Hippocampal formation (tissue), 2 donors: ENCODE results near the gene BAK1.
"Not testable (repeated sequence)": the region's sequence is repeated elsewhere in the genome, so short reads cannot be mapped to it uniquely, and the experiment has no call there.

Source experiments
- DNase-seq, 2 donors: peaks; one replicate each; lab custom pipeline; 2025; lab: John Stamatoyannopoulos, UW

The BAK1 gene

DNA sequence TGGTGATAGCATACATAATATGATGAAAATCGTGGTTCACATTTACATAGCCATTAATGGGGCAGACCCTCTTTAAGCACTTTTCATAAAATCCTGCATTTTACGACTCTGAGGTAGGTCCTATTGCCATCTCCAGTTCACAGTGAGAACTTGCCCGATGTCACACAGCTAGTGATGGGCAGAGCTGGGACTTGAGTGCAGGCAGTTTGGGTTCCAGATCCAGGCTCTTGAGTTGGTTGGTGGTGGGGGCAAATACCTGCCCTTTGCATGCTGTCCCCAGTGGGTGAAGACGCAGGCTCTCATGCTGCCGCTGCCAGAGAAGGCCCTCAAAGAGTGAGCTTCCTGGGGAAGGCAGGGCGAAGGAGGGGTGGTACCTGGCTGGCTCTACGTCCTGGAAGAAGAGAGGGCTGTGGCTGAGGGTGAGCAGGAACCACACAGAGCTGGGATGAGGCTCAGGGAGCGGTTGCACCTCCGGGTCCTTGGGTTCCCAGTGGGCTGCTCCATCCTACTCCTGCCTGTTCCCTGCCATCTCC, 6.1 kb upstream of the BAK1 start:
- no peak for DNase-seq

DNA sequence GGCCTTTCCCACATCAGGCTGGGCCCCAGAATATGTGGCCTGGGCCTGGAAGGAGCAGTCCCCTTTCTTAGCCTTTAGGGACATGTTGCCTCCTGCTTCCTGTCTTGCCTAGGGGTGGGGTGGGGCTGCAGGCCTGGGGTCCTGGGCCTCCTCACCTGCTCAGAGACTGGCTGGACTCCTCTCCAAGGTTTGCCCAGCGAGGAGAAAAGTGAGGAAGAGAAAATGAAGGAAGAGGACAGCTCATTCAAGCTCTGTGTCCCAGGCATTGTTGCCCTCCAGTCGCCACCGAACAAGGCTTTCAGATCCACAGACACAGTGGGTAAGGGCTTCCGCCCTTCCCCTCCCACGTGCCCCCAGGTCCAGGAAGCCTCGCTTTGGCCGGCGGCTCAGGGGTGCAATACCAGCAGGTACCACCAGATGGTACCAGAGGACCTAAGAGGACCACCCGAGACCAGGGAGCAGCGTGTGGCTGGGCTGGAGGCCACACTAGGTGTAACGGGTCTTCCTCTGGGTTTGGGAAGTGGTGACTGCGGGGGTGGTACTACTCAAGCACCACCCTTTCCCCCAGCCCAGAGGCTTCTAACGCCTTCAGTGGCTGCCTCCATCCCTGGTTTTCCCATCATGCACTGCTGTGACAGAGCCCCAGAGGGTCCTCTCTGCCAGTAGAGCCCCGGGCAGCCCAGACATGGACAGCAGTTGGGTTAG, 5.5 kb upstream of the BAK1 start:
- peak; percentile 22 to 35 for DNase-seq

DNA sequence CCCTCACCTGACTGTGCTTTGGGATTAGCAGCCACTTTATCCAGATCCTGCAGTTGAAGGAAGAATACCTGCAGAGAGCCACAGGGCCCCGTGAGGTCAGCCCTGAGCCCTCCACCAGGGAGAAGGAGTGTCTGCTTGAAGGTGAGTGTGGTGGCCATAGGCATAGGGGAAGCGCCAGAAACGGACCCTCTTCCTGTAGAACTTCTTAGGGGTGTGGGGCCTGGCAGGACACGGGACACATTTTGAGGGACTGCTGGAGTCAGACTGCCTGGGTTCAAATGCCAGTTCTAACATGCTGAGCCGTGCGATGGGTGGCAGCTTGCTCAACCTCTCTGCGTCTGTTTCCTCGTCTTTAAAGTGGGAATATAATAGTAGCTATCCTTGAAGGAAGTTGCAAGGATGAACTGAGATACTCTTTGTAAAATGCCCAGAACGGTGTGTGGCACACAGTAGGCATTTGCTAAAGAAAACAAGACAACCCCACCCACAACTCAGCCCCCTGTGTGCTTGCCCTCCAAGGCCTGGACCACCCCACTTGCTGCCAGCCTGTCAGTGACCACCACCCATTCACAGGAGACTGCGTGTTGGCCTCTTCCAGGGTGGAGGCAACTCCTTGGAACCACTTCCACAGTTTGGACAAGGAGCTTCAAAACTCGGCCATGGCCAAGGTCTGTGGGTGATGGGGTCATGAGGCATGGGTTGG, 4.8 kb upstream of the BAK1 start:
- no peak for DNase-seq

DNA sequence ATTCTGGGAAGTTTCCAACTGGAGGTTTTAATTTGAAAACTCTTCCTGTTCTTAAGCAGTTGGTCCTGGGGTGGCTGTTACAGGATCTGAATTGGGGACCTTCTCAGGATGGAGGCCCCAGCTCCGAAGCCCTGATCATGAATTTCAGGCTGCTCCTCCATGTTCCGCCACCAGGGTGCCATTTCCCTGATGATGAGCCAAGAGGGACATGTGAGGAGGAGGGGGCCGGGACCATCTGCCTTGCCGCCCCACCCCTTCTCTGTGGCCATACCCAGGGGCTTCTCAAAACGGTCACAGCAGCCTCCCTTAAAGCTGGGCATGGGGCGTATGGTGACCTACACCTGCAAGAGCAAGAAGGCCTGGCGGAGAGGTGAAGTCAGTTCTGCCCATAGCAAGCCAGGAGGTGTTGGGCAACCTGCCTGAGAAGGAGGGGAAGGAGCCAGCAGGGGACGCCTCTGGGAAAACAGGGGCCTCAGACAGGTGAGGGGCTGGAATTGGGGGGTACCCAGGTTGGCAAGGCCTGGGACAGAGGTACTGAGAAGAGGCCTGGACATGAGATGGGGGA, 3.6 kb upstream of the BAK1 start:
- DNase-seq, result no peak

DNA sequence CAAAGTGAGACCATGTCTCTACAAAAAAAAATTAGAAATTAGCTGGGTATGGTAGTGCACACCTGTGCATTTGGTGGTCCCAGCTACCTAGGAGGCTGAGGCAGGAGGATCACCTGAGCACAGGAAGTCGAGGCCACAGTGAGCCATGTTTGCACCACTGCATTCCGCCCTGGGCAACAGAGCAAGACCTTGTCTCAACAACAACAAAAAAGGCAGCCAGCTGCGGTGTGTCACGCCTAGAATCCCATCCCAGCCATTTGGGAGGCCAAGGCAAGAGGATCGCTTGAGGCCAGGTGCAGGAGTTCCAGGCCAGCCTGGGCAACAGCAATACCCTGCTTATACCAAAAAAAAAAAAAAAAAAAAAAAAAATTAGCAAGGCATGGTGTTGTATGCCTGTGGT, 1.1 kb upstream of the BAK1 start:
- no peak for DNase-seq

DNA sequence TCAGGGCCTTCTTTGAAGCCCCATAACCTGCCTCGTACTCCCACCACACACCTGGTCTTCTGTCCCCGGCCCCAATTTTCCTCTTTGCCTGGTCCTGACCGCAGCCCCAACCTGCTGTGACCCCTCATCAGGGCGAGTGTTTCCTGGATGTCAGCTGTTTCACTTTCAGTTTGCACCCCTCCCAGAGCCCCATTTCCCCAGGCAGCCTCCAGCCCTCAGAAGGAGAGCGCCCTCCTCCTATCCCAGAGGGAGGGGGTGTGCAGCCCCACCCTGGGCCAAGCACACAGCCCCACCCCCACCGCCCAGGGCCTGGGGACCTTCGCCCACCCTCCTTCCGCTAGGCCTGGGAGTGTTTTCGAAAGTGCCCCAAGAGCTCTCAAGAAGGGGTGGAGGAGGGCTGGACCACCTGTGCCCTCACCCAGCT, 1.5 kb downstream of the BAK1 start:
- no peak for DNase-seq

DNA sequence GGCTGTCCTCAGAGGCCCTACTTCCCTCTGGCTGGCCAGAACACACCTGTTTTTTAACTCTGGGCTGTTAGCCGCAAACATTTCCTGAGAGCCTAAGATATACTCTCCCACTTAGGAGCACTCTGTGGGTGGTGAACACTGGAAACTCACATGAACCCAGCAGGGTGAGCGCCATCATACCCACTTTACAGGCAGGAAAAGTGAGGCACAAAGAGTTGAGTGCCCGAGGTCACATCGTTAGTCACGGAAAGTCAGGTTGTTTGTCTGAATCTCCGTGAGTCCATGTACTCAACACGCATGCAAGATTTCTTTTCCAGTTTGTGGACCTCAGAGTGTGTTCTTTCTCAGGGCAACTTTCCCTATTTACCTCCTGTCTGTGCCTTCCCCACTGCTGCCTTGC, 1.9 kb downstream of the BAK1 start:
- no peak for DNase-seq

DNA sequence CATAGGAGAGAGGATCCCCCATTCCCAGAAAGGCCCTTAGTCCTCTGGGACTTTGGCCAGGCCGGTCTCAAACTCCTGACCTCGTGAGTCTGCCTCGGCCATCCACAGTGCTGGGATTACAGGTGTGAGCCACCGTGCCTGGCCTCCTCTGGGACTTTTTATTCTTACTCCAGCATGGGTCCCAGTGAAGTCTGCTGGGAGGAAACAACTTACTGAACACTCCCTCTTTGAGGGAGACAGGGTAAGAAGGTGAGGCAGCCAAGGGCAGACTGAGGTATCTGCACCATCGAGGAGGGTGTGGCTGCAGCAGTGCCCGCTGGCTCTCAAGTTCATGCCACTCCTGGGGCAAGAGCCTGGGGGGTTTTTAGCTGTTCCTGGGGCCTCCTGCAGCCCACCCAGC, 2.4 kb downstream of the BAK1 start:
- no peak for DNase-seq

DNA sequence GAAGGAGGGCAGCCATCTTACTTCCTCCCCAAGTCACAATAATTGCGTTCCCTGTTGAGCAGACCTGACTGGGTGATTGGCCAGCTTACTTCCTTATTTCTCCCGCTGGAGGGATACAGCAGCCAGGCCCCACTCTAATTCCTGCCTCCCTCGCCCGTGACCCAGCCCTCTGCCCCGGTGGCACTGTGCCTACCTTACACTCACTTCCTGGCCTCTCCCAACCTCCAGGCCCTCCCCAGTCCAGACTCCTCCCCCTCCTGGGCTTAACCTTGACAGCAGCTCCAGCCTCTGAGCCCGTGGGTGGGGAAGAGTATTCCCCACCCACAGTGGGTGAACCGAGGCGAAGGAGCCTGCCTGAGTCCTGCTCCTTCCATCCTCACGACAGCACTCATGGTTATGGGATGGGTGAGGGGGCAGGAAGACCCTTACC, 3.0 kb downstream of the BAK1 start:
- no peak for DNase-seq

DNA sequence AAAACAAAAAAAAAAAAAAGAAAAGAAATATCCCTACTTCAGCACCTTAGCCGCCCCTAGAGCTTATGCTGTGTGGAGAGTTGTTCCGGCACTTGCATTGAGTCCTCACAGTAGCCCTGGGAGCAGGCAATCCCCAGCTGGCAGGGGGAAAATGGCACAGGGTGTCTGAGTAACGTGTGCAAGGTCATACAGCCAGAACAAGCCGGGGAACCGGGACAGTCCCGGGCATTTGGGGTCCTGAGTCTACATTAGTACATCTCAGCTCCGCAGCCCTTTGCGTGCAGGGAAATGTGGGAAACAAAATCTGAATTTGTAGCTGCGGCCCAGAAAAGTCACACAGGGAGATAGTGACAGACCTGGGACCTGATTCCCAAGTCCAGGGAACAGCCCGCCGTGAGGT, 3.4 kb downstream of the BAK1 start:
- DNase-seq, result no peak

DNA sequence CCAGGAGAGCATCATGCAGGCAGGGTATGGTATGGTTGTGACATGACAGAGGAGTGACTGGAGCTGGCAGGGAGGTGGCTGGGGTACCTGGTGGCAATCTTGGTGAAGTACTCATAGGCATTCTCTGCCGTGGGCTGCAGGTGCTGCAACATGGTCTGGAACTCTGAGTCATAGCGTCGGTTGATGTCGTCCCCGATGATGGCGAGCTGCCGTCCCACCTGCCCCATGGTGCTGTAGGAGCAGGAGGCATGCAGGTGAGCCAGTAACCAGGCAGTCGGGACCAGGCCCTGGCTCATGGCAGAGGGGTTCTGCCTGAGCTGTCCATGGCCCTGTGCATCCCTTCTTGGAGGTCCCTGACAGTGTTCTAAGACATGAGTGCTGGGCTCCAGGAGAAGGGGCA, 4.9 kb downstream of the BAK1 start:
- DNase-seq, result no peak

DNA sequence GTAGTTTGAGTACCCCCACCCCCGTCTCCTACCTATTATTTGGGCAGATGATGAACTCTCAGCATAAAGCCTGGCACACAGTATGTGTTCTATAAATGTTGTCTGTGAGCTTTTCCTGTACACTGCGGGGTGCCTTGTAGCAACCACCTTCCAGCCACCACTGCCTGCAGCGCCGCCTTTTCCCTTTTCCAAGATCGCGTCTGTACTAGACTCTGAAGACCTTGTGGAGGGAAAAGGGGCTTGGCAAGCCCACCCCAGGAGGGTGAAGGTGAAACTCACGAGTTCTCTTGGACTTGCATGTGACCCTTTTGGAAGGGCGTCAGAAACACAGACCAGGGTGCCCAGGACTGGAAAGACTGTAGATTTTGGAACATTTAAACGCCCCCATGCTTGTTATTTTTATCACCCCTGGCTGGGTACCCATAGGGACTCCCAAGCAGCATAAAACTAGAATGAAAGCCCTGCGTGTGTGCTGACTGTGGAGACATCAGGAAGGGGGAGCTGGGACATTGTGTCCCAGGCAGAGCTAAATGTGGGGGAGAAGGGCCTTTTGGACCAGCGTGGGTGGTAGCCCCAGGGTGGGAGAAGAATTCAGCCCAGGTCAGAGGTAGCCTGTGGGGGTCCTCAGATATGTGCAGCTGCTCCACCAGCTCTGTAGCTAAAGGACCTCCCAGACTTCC, 8.3 kb downstream of the BAK1 start:
- DNase-seq, result no peak

DNA sequence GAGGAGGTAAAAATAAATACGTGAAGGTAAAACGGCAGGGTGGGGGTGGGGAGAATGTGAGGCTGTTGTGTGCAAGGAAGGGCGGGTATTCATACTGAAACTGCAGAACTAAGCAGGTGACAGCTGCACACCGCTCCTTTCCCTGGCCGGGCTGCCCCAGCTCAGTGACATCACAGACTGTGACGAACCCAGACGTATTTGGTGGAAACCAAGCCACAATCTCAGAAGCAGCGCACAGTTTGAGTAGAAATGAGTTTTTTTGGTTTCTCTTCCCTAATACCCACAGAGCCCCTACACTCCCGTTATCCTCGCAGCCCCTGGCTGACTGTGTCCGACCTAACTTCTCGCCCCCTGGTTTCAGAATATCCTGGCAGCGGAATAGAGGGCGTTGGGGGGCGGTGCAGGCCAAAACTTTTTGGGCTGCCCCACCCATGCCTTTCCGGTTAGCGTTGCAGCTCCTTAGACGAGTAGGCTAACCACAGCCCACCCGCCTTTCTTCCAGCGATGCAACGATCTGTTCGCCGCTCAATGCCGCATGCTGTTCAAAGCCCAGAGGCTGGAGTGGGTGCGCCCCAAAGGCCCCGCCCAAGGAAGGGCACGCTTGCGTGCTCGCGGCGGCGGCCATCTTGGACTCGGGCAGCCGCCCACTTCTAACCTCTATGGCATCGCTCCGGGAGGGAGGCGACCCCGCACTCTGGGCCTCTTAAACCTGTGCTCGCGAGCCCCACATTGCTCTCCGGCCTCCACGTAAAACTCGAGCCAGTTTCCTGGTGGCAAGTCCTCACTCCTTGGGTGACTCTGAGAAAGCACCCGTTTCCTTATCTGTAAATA, 9.1 kb downstream of the BAK1 start:
- DNase-seq, result peak; percentile 69 to 71

DNA sequence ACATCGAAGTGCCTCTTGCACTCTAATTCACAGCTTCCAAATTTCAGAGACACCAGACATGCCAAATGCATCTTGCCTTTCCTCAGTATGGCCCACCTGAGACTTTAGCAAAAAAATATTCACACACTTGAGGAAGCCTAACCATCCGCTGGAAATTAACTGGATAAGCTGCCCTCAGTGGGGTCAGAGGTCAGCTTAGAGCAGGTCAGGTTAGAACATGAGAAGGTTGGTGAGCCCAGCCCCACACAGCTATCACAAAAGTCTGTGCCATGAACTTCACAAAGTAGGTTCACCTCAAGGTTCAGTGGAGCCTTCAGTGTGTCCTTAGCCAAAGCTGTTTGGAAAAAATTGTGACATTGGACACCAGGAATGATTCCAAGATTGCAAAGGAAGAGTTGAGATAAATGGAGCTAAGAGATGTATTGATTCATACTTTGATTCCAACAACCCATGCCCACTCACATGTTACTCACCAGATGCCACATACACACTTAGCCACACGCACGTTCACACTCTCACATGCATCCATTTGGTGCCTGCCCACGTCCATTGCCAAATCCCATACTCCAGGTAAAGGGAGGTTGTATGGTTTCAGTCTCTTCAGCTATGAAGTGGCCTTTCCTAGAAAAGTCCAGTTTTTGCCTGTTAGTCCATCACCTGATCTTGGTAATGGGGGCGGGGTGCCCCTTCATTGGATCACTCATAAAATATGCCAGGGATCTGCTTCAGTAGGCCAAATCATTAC, 11.1 kb downstream of the BAK1 start:
- DNase-seq, result no peak

DNA sequence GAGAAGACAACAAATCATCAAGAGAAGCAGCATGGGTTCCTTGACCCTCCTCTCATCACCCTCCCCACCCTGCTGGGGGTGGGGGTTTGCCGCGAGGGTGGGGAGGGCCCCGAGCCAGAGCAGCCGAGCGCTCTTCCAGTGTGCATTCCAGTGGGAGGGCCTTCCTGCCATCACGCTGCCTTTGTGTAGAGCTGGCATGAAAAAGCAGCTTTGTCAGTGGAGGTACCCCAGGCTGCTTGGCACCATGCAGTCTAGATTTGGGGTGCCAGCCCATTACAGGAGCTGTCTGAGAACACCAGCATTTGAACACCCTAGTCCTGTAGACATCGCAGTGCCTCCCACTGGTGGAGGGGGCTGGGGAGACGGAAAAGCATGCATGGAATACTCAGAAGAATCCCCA, 12.2 kb downstream of the BAK1 start:
- DNase-seq, result no peak

DNA sequence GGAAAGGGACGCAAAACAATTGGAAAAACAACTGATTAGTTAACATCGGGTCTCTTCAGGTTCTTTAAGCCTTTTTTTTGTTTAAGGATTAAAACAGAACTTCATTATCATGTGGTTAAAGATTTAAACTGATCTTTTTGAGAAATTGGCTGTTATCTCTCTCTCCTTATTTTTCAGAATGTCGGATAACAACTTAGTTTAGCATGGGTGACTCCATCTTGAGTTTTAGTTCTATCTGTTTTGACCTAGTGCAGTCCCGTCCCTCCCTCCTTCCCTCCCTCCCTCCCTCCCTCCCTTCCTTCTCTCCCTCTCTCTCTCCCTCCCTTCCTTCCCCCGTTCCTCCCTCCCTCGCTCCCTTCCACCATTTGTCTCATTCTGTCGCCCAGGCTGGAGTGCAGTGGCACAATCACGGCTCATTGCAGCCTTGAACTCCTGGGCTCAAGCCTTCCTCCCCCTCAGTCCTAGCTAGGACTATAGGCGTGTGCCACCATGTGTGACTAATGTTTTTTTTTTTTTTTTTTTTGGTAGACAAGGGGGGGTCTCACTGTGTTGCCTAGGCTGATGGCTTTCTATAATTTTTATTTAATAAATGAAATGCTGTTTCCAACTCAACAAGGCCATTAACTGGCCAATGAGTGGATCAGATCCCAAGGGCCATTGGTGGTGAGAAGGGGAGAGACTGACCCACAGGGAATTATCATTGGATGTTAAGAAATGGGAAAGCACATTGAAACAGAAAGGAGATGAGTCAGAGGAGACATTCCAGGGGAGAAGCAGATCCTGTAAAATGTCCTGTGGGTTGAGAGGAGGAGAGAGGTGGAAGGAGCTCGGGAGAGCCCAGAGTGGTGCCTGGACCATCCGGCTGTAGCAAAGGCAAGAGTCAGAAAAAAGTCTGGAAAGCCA, 13.6 kb downstream of the BAK1 start:
- DNase-seq, result no peak

DNA sequence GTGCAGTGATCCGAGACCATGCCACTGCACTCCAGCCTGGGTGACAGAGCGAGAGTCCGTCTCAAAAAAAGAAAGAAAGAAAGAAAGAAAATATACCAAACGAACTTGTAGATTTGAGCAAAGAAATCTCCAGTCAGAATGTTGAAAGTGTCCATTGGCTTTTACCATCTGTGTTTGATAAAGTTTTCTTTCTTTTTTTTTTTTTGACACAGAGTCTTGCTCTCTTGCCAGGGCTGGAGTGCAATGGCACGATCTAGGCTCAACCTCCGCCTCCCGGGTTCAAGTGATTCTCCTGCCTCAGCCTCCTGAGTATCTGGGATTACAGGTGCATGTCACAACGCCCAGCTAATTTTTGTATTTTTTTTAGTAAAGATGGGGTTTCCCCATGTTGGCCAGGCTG, 21.3 kb downstream of the BAK1 start:
- DNase-seq, result no peak

DNA sequence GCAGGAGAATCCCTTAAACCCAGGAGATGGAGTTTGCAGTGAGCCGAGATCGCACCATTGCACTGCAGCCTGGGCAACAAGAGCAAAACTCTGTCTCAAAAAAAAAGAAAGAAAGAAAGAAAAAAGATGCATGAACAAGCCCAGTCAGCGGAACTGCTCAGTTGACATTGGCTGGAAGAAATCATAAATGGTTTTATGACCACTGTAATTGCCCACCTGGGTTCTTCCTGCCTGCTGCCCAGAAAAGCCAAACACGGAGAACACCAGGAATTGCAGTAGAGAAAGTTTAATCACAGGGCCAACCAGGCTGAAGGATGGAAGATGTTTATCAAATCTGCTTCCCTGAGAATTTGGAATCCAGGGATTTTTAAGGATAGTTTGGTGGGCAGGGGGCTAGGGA, 22.7 kb downstream of the BAK1 start:
- DNase-seq, result no peak

DNA sequence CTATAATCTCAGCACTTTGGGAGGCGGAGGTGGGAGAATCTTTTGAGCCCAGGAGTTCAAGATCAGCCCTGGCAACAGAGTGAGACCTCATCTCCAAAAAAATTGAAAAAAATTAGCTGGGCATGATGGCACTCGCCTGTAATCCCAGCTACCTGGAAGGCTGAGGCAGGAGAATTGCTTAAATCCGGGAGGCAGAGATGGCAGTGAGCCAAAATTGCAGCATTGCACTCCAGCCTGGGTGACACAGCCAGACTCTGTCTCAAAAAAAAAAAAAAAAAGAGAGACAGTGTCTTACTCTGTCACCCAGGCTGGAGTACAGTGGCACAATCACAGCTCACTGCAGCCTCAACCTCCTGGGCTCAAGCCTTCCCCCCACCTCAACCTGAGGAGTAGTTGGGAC, 27.2 kb downstream of the BAK1 start:
- not testable (repeated sequence) for DNase-seq

DNA sequence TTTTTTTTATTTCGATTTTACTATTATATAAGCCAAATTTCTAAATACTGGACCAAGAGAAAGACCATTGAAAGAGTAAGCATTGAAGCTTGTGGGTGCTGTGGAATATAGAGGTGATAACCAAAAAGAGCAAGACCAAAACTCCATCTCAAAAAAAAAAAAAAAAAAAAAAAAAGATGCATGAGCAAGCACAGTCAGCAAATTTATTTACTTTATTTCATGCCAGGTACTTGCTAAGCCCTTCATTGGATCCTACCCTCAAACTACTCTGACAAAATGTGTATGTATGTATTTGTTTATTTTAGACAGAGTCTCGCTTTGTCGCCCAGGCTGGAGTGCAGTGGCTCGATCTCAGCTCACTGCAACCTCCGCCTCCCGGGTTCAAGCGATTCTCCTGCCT, 27.8 kb downstream of the BAK1 start:
- no peak for DNase-seq
